GM10266 (cell line): Measurements from ENCODE around the gene SLX9.

ENCODE experiments used
- DNase-seq: peaks from one replicate; pipeline ENCODE4 v3.0.0; 2012; ENCODE audit errors: extremely low spot score
- TF ChIP-seq, protein P1 (sequence below): IDR thresholded peaks from 2 replicates; pipeline ENCODE4 v1.5.1; 2012; ENCODE audit warnings: mild to moderate bottlenecking, low read depth; ENCODE audit not compliant: control insufficient read depth, insufficient read depth; ENCODE audit errors: missing control alignments

The SLX9 gene

DNA sequence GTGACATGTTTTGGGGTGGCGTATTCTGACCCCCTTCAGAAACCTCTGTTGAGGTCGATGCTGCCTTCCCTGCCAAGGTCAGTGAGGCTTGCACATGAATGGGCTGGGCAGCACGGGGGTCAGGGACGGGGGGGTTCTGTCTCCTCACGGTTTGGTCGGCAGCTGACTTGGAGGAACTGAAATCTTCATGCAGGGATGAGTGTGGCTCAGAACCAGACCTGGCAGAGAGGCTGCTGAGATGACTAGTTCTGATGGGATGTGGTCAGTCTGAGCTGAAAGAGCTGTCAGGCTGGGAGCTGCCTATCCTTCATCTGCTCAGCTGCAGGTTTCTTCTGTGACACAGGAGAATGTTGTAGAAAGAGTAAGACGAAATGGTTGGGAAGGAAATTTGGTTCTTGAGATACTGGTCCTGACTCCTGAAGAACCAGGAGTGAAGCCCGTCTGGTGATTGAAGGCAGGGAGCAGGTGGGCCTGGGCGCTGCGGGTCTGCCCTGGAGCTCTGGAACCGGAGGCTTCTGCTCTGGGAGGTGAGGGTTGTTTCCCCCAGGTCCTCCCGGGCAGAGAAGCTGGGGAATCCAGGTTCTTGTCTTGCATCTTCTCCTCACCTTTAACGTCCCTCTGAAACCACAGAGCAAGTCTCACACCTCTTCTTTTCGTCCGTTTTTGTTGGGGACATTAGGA, 3.3 kb downstream of the SLX9 start:
- DNase-seq = no peak
- TF ChIP-seq, protein P1, sequence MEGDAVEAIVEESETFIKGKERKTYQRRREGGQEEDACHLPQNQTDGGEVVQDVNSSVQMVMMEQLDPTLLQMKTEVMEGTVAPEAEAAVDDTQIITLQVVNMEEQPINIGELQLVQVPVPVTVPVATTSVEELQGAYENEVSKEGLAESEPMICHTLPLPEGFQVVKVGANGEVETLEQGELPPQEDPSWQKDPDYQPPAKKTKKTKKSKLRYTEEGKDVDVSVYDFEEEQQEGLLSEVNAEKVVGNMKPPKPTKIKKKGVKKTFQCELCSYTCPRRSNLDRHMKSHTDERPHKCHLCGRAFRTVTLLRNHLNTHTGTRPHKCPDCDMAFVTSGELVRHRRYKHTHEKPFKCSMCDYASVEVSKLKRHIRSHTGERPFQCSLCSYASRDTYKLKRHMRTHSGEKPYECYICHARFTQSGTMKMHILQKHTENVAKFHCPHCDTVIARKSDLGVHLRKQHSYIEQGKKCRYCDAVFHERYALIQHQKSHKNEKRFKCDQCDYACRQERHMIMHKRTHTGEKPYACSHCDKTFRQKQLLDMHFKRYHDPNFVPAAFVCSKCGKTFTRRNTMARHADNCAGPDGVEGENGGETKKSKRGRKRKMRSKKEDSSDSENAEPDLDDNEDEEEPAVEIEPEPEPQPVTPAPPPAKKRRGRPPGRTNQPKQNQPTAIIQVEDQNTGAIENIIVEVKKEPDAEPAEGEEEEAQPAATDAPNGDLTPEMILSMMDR = no peak

DNA sequence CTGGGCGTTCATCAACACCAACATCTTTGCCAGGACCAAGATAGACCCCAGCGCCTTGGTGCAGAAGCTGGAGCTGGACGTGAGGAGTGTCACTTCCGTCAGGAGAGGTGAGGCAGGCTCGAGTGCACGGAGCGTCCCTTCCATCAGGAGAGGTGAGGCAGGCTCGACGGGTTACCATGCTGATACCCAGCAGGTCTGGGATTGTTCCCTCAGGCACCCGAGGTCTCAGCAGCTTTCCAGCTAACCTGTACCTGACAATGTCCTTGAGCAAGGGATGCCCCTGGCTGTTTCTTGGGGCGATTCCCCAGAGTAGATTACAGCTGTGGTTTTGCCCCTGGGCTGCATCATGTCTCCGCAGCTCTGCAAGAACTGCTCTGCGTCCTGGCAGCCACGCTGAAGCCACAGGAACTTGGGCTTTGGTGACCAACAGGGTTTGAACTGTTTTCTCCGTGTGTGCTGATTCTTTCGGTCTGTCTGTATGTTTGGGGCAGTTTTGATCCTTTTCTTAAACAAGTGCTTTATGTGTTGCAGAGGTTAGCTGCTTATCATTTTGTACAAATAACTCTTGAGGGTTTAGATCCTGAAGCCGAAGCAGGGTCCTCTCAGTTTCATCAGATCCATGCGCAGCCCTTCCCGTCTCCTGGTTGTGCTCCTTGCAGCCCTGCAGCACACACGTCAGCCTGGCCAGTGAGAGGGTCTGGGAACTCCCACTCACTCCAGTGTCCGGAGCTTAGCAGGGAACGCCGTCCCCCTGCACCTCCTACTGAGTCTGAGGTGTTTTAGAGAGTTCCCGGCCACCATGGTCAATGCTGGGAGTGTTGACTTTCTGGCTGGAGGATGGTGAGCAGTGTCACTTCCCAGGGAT, 4.1 kb downstream of the SLX9 start:
- no peak for DNase-seq

DNA sequence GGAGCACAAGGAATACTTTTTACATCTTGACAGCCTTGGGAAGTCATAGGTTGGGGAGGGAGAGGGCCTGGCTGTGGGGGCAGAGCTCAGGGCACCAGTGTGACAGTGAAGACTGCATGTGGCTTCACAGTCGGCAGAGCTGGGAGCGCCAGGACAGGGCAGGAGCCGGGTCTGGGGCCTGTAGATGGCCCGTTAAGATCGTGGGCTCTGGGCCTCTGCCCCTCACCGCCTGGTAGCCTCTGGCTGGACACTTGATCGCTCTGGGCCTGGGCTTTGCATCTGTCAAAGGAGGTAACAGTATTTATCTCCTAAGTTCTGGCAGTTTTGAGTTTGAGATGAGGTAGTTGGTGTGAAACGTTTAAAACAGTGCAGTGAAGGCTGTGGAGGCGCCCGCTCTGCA, 4.8 kb downstream of the SLX9 start:
- DNase-seq = no peak
- TF ChIP-seq, protein P1 = no peak

More for the DNA sequence above, 4.1 kb downstream of the SLX9 start:
- TF ChIP-seq, protein P1 = no peak

DNA sequence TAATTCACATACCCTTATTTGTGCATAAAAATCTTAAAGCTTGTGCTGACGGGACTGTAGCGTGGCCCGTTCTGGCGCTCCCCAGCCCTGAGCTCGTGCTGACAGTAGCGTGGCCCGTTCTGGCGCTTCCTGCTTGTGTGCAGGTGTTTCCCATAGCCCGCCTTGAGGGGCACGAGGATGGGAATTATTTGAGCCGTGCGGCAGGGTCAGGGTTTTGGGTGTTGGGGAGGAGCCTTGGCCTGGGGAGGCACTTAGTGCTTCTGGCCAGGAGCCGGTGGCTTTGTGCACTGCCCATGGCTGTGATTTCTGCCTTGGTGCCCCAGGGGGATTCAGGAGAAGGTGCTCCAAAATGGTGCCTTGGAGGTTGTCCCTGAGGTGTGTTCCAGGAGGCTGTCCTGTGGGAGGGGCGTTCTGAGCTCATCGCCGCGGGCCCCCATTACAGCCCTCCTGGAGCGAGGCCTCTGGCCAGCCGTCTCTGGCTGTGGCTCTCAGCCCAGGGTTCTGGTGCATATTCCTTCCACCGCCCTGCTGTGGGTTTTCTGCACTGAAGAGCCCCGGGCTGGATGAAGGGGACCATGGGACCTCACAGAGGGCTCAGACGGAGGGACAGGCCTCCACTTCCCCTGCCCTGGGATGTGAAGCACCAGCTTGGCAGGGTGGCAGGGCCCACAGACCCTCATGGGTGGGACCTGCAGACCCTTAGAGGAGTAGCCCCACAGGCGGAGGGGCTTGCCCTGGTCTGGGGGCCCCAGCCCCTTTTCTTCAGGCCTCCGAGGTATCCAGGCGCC, 6.6 kb downstream of the SLX9 start:
- no peak for DNase-seq
- TF ChIP-seq, protein P1 = no peak

DNA sequence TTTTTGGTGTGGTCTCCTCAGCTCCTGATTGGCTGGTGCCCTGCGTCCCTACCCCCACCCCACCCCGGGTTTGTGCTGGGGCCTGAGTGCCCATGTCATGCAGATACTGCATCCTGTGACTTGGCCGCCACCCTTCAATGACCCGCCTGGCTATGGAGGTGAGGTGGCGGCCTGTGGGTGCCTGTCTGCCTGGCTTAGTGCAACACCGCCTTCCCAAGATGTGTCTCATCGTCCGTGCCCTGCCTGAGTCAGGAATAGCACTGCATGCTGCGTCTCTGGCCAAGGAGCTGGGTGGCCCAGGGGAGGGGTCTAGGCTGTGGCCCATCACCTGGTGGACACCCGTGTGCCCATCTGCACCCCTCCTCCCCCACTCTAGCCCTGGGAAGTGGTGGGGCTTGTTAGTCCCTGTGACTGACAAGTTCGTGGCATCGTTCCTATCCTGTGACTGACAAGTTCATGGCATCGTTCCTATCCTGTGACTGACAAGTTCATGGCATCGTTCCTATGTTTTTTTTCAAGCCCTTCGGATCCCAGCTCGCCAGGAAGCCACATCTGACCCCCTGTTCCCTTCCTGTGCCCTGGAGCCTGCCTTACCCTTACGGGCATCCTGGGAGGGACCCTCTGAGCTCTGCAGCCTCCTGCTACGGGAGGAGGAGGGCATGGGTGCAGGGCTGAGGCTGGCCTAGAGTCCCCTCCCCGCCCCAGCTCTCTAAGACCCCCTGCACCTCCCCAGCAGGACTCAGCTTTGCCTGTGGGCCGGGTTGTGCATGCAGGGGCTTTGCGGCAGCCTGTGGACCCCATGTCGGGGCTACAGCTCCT, 7.5 kb downstream of the SLX9 start:
- DNase-seq = no peak
- TF ChIP-seq, protein P1 = no peak

DNA sequence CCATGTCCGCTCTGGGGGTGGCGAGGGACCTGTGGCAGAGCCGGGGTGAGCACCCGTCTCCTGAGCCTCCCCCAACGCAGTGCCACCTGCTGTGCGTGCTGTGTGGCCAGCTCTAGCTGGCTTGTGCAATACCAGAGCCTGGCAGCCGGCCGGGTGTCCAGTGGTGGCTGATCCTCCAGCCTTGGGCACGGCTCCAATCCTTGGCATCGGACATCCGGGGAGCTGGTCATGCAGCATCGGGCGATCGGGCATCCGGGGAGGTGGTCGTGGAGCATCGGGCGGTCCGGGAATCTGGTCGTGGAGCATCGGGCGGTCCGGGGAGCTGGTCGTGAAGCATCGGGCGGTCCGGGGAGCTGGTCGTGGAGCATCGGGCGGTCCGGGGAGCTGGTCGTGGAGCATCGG, 8.1 kb downstream of the SLX9 start:
- TF ChIP-seq, protein P1 = no peak
- DNase-seq = no peak
